GM12875 (cell line): ENCODE measurements around the gene CD300C.

ENCODE experiments used
- H3K4me3 ChIP-seq: one replicate; pipeline ENCODE4 v1.5.1; 2011; ENCODE audit warnings: low read depth, low read length, control low read depth
- CTCF ChIP-seq: IDR thresholded peaks from 2 replicates; pipeline ENCODE4 v1.5.1; 2011; ENCODE audit warnings: low read depth, mild to moderate bottlenecking, control low read depth, inconsistent platforms, low read length, moderate library complexity, borderline replicate concordance; ENCODE audit not compliant: insufficient read depth

Gene CD300C

GRCh38 chr17:74543406-74543805, 2.5 kb downstream of the CD300C start:
- no peak overlapping the region for H3K4me3 ChIP-seq
- TF ChIP-seq CTCF = no peak

GRCh38 chr17:74542727-74543383, 3.1 kb downstream of the CD300C start:
- H3K4me3 ChIP-seq = no peak overlapping the region
- TF ChIP-seq CTCF = no peak

- no peak for TF ChIP-seq CTCF
- H3K4me3 ChIP-seq = no peak overlapping the region
These were observed 3.7 kb downstream of the CD300C start for GRCh38 chr17:74542166-74542565.

GRCh38 chr17:74541176-74542111, 4.5 kb downstream of the CD300C start:
- no peak overlapping the region for H3K4me3 ChIP-seq
- no peak for TF ChIP-seq CTCF

- no peak overlapping the region for H3K4me3 ChIP-seq
- no peak for TF ChIP-seq CTCF
These were observed 6.6 kb downstream of the CD300C start for GRCh38 chr17:74539281-74539820.

- no peak overlapping the region for H3K4me3 ChIP-seq
- TF ChIP-seq CTCF = no peak
These were observed 9.0 kb downstream of the CD300C start for GRCh38 chr17:74536890-74537289.
